Right atrium auricular region (tissue), 2 donors: ENCODE results near the gene TAGAP. TPM values are rescaled to one million over a fixed set of nuclear protein-coding genes. Genes with fewer than 3 reads are reported as not detected.

Source experiments
- DNase-seq: peaks from one replicate; pipeline ENCODE4 v3.0.0-alpha.2; 2019; ENCODE audit warnings: low spot score
- H3K27ac ChIP-seq, 2 donors: fragments of 200-600 bp; sonication (generic); 1 replicate in 1 of 2; 2 replicates in 1 of 2; pipeline ENCODE4 v1.5.1; 2016 to 2019
- H3K27me3 ChIP-seq, 2 donors: fragments of 200-600 bp; sonication (generic); one replicate each; pipeline versions ENCODE4 v1.5.1 to v1.6.0; 2017 to 2019
- H3K36me3 ChIP-seq: fragments of 200-600 bp; sonication (generic); one replicate; pipeline ENCODE4 v1.5.1; 2016
- H3K4me1 ChIP-seq, 2 donors: fragments of 200-600 bp; sonication (generic); one replicate each; pipeline versions ENCODE4 v1.5.1 to v1.6.0; 2017 to 2019
- H3K4me3 ChIP-seq, 2 donors: fragments of 200-600 bp; sonication (generic); 1 replicate in 1 of 2; 2 replicates in 1 of 2; pipeline ENCODE4 v1.5.1; 2017 to 2019; ENCODE audit warnings: mild to moderate bottlenecking in 1 of 2, moderate library complexity in 1 of 2
- H3K9me3 ChIP-seq, 2 donors: fragments of 200-600 bp; sonication (generic); one replicate each; pipeline ENCODE4 v1.5.1; 2019
- CTCF ChIP-seq, 2 donors: fragments of 200-600 bp; sonication (generic); IDR thresholded peaks; one replicate each; pipeline ENCODE4 v1.5.1; 2019; ENCODE audit warnings: antibody characterized with exemption in 2 of 2
- total RNA-seq, 2 donors: library from RNA; depleted of rRNA; stranded (reverse); fragments of >200 nt; gene quantifications; one replicate each; pipeline ENCODE4 v1.1.0, GENCODE V29; 2016

The TAGAP gene, protein sequence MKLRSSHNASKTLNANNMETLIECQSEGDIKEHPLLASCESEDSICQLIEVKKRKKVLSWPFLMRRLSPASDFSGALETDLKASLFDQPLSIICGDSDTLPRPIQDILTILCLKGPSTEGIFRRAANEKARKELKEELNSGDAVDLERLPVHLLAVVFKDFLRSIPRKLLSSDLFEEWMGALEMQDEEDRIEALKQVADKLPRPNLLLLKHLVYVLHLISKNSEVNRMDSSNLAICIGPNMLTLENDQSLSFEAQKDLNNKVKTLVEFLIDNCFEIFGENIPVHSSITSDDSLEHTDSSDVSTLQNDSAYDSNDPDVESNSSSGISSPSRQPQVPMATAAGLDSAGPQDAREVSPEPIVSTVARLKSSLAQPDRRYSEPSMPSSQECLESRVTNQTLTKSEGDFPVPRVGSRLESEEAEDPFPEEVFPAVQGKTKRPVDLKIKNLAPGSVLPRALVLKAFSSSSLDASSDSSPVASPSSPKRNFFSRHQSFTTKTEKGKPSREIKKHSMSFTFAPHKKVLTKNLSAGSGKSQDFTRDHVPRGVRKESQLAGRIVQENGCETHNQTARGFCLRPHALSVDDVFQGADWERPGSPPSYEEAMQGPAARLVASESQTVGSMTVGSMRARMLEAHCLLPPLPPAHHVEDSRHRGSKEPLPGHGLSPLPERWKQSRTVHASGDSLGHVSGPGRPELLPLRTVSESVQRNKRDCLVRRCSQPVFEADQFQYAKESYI
- total RNA-seq: 1 to 10 TPM; 2.0 to 3.2 TPM

DNA sequence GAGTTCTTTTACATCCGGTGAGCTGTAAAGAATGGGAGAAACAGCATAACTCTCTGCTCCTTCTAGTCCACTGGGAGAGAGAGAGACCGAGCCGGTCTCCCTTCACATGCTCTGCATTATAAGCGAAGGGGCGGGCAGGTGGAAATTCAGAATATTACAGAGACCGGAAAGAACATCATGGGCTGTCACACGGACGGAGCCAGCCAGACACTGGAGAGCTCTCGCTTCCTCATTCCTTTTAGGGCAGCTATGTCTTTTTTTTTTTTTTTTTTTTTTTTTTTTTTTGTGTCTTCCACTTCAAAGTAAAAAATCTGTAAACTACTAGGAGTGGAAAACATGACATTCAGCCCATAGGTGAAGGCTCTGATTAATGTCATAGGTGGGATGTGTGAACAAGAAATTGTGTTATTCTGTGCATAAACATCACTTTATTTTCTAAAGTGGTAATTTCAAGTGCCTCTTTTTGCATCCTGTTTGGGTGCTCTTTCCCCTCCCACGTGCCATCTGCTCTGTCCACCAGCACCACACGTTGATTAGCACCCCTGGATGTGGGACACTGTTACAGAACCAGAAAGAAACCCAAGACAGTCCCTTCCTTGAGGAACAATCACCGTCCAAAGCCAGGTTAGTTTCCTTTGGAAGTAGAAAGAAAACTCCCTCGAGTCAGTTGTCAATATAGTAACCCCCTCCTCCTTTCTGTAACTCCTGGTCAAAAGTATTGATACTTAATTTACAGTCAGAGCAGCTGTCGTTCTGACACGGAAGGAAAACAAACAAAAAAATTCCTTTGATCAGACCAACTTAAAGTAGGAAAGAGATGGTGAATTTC, at the start of gene TAGAP:
Gene TAGAP (minus strand): TSS at position 93 of the 829 bp plus-strand sequence. CDS start 845 bp downstream, outside the sequence.
- DNase-seq: peak; percentile 79
- no peak for TF ChIP-seq CTCF (IDR thresholded peaks at IDR 0.05)
- no peaks in the 10 kb centered on the region for H3K4me1 ChIP-seq
- no peaks in the 10 kb centered on the region for H3K9me3 ChIP-seq
- H3K27me3 ChIP-seq: no peaks in the 10 kb centered on the region
- peak within 1 kb of the TSS; percentile 2 to 25 for H3K4me3 ChIP-seq
- H3K27ac ChIP-seq: no peak within 1 kb of the TSS
- no peaks in the 10 kb centered on the region for H3K36me3 ChIP-seq

DNA sequence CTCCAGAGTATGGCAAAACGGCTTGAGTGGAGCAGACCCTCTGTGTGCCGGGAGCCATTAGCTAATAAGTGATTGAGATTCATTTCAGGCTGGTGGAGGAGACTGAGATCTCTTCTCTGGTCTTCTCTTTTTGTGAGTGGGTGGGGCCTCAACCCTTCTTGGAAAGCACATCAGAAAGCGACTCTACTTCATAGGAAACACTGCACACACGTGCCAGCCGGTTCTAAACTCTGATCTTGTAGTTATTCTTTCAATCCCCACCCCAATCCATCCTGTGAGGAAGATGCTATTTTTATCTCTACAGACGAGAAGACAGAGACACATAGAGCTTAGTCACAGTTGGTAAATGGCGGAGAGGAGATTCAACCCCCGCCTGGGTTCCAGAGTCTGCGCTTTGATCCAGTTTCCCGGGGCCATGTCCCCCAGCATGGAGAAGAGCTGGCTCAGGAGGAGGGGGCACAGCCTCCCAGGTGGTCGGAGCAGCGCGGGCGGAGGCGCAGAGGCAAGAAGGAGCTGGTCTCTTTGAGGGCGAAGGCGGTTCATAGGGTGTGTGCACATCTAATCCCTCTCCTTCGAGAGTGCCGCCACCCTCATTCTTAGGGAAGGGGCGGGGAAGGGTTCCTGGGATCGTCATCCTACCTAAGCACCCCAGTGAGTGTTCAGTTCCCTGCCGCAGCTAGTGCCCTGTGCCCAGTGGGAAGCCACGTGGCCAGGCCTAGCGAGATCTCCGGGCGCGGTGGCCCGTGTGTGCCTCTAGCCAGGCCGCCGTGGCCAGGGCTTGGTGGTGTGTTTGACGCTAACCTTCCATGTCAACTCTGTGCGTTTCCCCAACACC, 49.0 kb upstream of the TAGAP start:
- no peak for TF ChIP-seq CTCF (IDR thresholded peaks at IDR 0.05)

DNA sequence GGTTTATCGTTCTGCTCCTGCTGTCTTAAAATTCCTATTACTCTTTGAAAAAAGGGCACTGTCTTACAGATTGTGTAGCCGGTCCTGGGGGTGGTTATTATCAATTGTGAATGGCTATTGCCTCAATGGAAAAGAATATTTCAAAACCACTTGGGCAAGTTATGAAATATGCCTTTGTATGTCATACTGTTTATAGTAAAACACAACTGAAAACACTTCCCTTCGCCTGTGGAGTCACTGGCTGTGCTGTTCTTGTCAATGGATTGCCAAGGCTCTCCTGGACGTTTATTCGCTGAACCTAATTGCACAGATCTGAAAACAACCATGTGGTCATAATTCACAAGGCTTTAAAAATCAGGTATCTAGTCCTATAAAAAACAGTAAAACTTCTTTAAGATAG, 47.8 kb upstream of the TAGAP start:
- no peak overlapping the region for H3K27ac ChIP-seq
- no peaks in the 10 kb centered on the region for H3K27me3 ChIP-seq
- no peak for DNase-seq
- no peaks in the 10 kb centered on the region for H3K9me3 ChIP-seq
- H3K4me3 ChIP-seq: no peak overlapping the region
- no peak for TF ChIP-seq CTCF (IDR thresholded peaks at IDR 0.05)
- H3K36me3 ChIP-seq: no peaks in the 10 kb centered on the region
- no peaks in the 10 kb centered on the region for H3K4me1 ChIP-seq

More for the DNA sequence above, 49.0 kb upstream of the TAGAP start:
- no peaks in the 10 kb centered on the region for H3K9me3 ChIP-seq
- no peak for DNase-seq
- no peak overlapping the region for H3K27ac ChIP-seq
- no peaks in the 10 kb centered on the region for H3K27me3 ChIP-seq
- H3K4me1 ChIP-seq: no peaks in the 10 kb centered on the region
- no peak overlapping the region for H3K4me3 ChIP-seq
- H3K36me3 ChIP-seq: no peaks in the 10 kb centered on the region

DNA sequence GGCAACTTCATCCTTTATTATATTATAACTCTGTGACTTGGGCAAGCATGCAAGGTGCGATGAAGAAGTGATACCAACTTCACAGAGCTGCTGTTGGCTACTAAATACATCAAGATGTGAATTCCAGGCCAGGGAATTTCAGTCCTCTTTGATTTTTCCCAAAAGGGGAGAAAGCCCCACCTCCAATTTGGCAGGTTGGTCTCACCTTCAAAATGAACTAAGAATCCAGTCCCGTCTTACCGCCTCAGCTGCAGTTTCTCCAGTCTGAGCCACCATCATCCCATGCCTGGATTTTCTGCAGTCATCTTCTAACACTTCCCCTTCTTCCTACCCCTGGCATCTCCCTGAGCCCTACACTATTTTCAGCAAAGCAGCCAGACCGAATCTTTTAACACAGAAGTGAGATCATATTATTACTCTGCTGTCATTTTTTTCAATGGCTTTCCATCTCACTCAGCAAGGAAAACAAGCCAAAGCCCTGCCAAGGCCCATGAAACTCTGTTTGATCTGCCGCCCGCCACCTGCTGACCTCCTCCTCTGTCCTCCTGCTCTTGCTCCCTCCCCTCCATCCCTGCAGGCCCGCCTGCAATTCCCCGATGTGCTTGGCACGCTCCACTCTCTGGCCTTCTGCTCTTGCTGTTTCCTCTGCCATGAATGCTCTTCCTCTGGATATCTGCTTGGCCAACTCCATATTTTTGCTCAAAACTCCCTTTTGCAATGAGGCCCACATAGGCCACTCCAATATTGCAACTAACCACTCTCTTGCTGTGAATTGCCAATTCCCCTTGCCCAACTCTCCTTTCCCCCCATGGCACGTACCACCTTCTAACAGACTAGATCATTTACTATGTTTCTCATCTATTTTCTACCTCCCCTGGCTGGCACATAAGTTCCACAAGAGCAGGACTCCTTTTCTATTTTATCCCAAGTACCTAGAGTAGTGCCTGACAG, 46.0 kb upstream of the TAGAP start:
- Histone ChIP-seq H3K27me3 (no peaks in the 10 kb centered on the region), H3K4me3 (no peak overlapping the region), H3K9me3 (no peaks in the 10 kb centered on the region), H3K4me1 (no peaks in the 10 kb centered on the region), H3K36me3 (no peaks in the 10 kb centered on the region), H3K27ac (no peak overlapping the region)
- no peak for TF ChIP-seq CTCF (IDR thresholded peaks at IDR 0.05)
- no peak for DNase-seq
